Mucosa of descending colon (tissue), 3 donors: ENCODE measurements around the gene INTS14. TPM values are rescaled to one million over a fixed set of nuclear protein-coding genes. Genes with fewer than 3 reads are reported as not detected.

Experiments
- ATAC-seq: fragments of 200-7000 bp; cut with Tn5 transposase; one replicate; pipeline ENCODE4 v1.9.1; 2020; ENCODE audit warnings: mild to moderate bottlenecking, moderate library complexity
- DNase-seq, 3 donors: peaks; one replicate each; pipeline ENCODE4 v3.0.0-alpha.2; 2020
- H3K36me3 ChIP-seq: fragments of 200-600 bp; one replicate; pipeline ENCODE4 v1.8.0; 2021; ENCODE audit warnings: low read depth, mild to moderate bottlenecking
- H3K4me1 ChIP-seq: fragments of 200-600 bp; one replicate; pipeline ENCODE4 v1.8.0; 2021; ENCODE audit warnings: low read depth, mild to moderate bottlenecking
- H3K4me3 ChIP-seq: fragments of 200-600 bp; one replicate; pipeline ENCODE4 v1.8.0; 2021; ENCODE audit warnings: mild to moderate bottlenecking
- H3K9me3 ChIP-seq: fragments of 200-600 bp; one replicate; pipeline ENCODE4 v1.8.0; 2021; ENCODE audit warnings: mild to moderate bottlenecking
- intact Hi-C, 2 donors: fragments of 100-400 bp; cut with DNase I in 1 of 2; cut with micrococcal nuclease in 1 of 2; formaldehyde crosslinking; loops; one replicate each; pipeline versions ENCODE4 v1.11.0 to v1.11.1; 2022; cut with DNase I, micrococcal nuclease
- total RNA-seq, 3 donors: library from RNA; stranded (reverse); fragmentation: NEBNext Ultra II Directional in 2 of 3; extraction: Animal tissue kit (Norgen Biotek cat#: 25700) in 2 of 3; gene quantifications; one replicate each; pipeline versions ENCODE4 v1.2.1 to v1.2.4, GENCODE V29; 2021 to 2023
- TF ChIP-seq, protein P1 (sequence below): fragments of 200-600 bp; IDR thresholded peaks from one replicate; pipeline ENCODE4 v1.8.0; 2022; ENCODE audit warnings: antibody characterized with exemption, mild to moderate bottlenecking
- donor health status: DM: no; HTN: no; CAD: no; lungs with moderate emphysema.
- donor health status: DM: no; HTN: no; CAD: no.
- donor health status: DM: no; HTN: yes; CAD: no.

The INTS14 gene
- total RNA-seq, 3 donors from 2014 or later, result 30.1 to 37.5 (median 31.9) TPM

DNA sequence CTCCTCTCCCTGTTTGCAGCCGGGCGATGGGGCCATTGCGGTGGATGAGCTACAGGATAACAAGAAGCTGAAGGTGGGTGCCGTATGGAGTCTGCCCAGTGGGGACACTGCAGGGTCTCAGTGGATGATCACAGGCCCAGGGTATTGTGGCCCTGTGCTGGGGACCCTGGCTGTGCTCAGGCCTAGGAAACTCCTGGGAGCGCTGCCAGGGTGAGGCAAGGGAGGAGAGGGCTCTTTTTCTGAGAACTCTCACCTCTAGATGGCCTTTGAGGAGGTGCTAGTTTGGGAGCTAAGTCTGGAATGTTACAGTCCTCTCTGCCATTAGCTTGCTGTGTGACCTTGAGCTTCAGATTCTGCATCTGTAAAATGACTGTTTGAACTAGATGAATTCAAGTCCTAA is 27.2 kb upstream of the INTS14 start:
- ATAC-seq (no peak), DNase-seq (no peak)
- Histone ChIP-seq H3K4me3 (no peak overlapping the region), H3K36me3 (no peaks in the 10 kb centered on the region), H3K4me1 (no peaks in the 10 kb centered on the region), H3K9me3 (no peaks in the 10 kb centered on the region)
- TF ChIP-seq, protein P1, sequence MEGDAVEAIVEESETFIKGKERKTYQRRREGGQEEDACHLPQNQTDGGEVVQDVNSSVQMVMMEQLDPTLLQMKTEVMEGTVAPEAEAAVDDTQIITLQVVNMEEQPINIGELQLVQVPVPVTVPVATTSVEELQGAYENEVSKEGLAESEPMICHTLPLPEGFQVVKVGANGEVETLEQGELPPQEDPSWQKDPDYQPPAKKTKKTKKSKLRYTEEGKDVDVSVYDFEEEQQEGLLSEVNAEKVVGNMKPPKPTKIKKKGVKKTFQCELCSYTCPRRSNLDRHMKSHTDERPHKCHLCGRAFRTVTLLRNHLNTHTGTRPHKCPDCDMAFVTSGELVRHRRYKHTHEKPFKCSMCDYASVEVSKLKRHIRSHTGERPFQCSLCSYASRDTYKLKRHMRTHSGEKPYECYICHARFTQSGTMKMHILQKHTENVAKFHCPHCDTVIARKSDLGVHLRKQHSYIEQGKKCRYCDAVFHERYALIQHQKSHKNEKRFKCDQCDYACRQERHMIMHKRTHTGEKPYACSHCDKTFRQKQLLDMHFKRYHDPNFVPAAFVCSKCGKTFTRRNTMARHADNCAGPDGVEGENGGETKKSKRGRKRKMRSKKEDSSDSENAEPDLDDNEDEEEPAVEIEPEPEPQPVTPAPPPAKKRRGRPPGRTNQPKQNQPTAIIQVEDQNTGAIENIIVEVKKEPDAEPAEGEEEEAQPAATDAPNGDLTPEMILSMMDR, result no peak
- intact Hi-C loops, result no loop called here

DNA sequence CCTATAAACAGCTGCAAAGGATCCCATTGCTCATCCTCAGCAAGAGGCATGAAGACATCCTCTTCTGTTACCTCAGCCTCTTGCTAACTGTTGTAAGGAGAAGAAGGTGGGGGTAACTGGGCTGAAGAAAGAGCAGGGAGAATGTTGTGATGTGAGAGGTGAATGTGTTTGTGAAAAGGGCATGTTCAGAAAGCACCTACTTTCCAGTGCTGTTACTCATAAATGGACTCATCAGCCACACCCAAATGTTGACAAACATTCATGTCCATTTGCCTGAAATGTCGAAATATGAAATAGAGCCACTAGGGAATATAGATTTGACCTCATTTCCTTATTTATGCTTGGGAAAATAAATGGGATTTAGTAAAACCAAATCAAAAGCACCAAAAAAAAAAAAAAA is 23.4 kb upstream of the INTS14 start:
- ATAC-seq (no peak), DNase-seq (no peak)
- no peaks in the 10 kb centered on the region for H3K9me3 ChIP-seq
- TF ChIP-seq, protein P1, result no peak
- no peak overlapping the region for H3K4me3 ChIP-seq
- intact Hi-C loops, result no loop called here
- H3K36me3 ChIP-seq, result no peaks in the 10 kb centered on the region
- peaks cover 9% of the 10 kb centered on the region for H3K4me1 ChIP-seq

- no peak for ATAC-seq
- TF ChIP-seq, protein P1, result no peak
- DNase-seq, result no peak
- peaks cover 11% of the 10 kb centered on the region for H3K4me1 ChIP-seq
- intact Hi-C loops, result no loop called here
- no peak overlapping the region for H3K4me3 ChIP-seq
- H3K9me3 ChIP-seq, result no peaks in the 10 kb centered on the region
- H3K36me3 ChIP-seq, result no peaks in the 10 kb centered on the region
Measured at GRCh38 chr15:65633752-65634151, 22.8 kb upstream of the INTS14 start.

- Histone ChIP-seq H3K9me3 (no peaks in the 10 kb centered on the region), H3K36me3 (no peaks in the 10 kb centered on the region), H3K4me1 (peaks cover 11% of the 10 kb centered on the region), H3K4me3 (no peak overlapping the region)
- peak in 1 of 3 donors; percentile 42 for DNase-seq
- ATAC-seq, result peak; percentile 27
- intact Hi-C loops, result no loop called here
- TF ChIP-seq, protein P1, result no peak
Measured at GRCh38 chr15:65632780-65633375, 21.9 kb upstream of the INTS14 start.

DNA sequence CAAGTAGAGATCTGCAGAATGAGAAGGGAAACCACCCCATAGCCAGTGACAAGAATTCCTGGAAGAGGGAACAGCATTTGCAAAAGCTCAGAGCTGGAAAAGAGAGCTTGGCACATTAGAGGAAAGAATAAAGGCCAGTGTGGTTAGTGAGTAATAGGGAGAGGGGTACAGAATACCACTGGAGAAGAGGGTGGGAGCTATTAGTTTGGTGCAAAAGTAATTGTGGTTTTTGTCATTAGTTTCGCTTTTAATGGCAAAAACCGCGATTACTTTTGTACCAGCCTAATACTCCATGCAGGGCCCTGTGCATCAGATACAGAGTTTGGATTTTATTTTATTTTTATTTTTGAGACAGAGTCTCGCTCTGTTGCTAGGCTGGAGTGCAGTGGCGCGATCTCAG is 20.6 kb upstream of the INTS14 start:
- peaks cover 11% of the 10 kb centered on the region for H3K4me1 ChIP-seq
- DNase-seq (no peak), ATAC-seq (no peak)
- H3K36me3 ChIP-seq, result no peaks in the 10 kb centered on the region
- intact Hi-C loops, result no loop called here
- no peak overlapping the region for H3K4me3 ChIP-seq
- TF ChIP-seq, protein P1, result no peak
- H3K9me3 ChIP-seq, result no peaks in the 10 kb centered on the region

DNA sequence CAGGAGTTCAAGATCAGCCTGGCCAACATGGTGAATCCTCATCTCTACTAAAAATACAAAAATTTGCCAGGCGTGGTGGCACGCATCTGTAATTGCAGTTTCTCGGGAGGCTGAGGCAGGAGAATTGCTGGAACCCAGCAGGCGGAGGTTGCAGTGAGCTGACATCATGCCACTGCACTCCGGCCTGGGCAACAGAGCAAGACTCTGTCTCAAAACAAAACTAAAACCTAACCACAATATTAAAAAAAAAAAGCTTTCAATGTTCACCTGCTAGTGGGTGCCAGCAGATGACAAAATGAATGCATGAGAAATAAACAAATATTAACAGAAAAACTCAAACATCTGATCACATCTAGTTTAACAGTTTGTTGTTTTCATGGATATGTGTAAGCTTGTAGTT is 19.8 kb upstream of the INTS14 start:
- Histone ChIP-seq H3K4me1 (peaks cover 11% of the 10 kb centered on the region), H3K4me3 (no peak overlapping the region)

More for the DNA sequence above, 19.8 kb upstream of the INTS14 start:
- intact Hi-C loops, result no loop called here
- DNase-seq (no peak), ATAC-seq (no peak)
- H3K36me3 ChIP-seq, result no peaks in the 10 kb centered on the region
- H3K9me3 ChIP-seq, result no peaks in the 10 kb centered on the region
- TF ChIP-seq, protein P1, result no peak
